Loucy (cell line): ENCODE measurements around the gene ANO6.

Experiments used
- H2AFZ ChIP-seq: fragments of 200-600 bp; sonication (generic); 2 replicates; pipeline ENCODE4 v1.6.0; 2016; ENCODE audit warnings: antibody characterized with exemption, mild to moderate bottlenecking, low read length, moderate library complexity
- H3F3A ChIP-seq: fragments of 200-600 bp; 2 replicates; pipeline ENCODE4 v1.6.0; 2016; ENCODE audit warnings: antibody characterized with exemption, low read depth, mild to moderate bottlenecking
- H3K27me3 ChIP-seq: fragments of 200-600 bp; sonication (generic); 2 replicates; pipeline ENCODE4 v1.6.1; 2014; ENCODE audit warnings: low read length, mild to moderate bottlenecking; ENCODE audit not compliant: insufficient read depth, poor library complexity, severe bottlenecking
- H3K36me3 ChIP-seq: fragments of 200-600 bp; sonication (generic); 2 replicates; pipeline ENCODE4 v1.6.1; 2016; ENCODE audit warnings: low read length; ENCODE audit not compliant: insufficient read depth
- H3K4me1 ChIP-seq: fragments of 200-600 bp; sonication (generic); 2 replicates; pipeline ENCODE4 v1.5.1; 2014; ENCODE audit warnings: low read length, mild to moderate bottlenecking; ENCODE audit not compliant: insufficient read depth, poor library complexity, severe bottlenecking
- H3K4me2 ChIP-seq: fragments of 200-600 bp; sonication (generic); 2 replicates; pipeline ENCODE4 v1.6.0; 2014; ENCODE audit warnings: antibody characterized with exemption, low read length, low read depth, mild to moderate bottlenecking; ENCODE audit not compliant: poor library complexity, severe bottlenecking
- H3K4me3 ChIP-seq: fragments of 200-600 bp; sonication (generic); 2 replicates; pipeline ENCODE4 v1.5.1; 2014; ENCODE audit warnings: low read length, mild to moderate bottlenecking, mixed read lengths; ENCODE audit not compliant: poor library complexity, severe bottlenecking
- H3K79me2 ChIP-seq: fragments of 200-600 bp; sonication (generic); 2 replicates; pipeline ENCODE4 v1.6.1; 2014; ENCODE audit warnings: low read length; ENCODE audit not compliant: insufficient read depth
- H3K9ac ChIP-seq: fragments of 200-600 bp; sonication (generic); 2 replicates; pipeline ENCODE4 v1.6.0; 2014; ENCODE audit warnings: mild to moderate bottlenecking, low read depth, low read length, moderate library complexity; ENCODE audit not compliant: poor library complexity, severe bottlenecking
- H3K9me2 ChIP-seq: fragments of 200-600 bp; sonication (generic); replicated peaks from 2 replicates; pipeline ENCODE4 v1.6.1; 2016; ENCODE audit warnings: low read depth, low read length, mixed read lengths
- H3K9me3 ChIP-seq: fragments of 200-600 bp; sonication (generic); 2 replicates; pipeline ENCODE4 v1.6.1; 2014; ENCODE audit warnings: mild to moderate bottlenecking, antibody characterized with exemption, low read length, low read depth; ENCODE audit not compliant: insufficient read depth
- H4K20me1 ChIP-seq: fragments of 200-600 bp; sonication (generic); 2 replicates; pipeline ENCODE4 v1.6.0; 2014; ENCODE audit warnings: antibody characterized with exemption, low read length, mild to moderate bottlenecking; ENCODE audit not compliant: insufficient read depth, poor library complexity, severe bottlenecking
- CTCF ChIP-seq: fragments of 200-600 bp; sonication (generic); conservative IDR thresholded peaks from 2 replicates; pipeline ENCODE4 v1.5.1; 2014; ENCODE audit warnings: mild to moderate bottlenecking, antibody characterized with exemption, low read length
- EZH2phosphoT487 ChIP-seq: fragments of 200-600 bp; IDR thresholded peaks from 2 replicates; pipeline ENCODE4 v1.6.1; 2018; ENCODE audit warnings: antibody characterized with exemption, mild to moderate bottlenecking, moderate library complexity, borderline replicate concordance

ANO6 gene

DNA sequence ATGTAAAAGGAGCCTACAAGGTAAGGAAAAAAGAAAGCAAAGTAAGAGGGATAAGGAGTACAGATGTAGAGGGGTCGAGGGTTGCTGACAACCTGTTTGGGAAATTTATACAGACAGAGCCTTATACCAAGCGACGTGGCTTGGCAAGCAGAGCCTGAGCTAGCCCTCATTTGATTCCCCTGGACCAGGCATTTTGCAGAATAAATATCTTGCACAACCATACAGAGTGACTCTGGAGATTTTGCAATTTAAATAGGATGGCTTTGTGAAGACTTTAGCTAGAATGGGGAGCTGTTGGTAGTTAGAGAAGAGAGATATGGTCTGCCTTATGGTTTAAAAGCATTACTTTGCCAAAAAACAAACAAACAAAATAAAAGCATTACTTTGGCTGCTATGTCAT is 11.1 kb upstream of the ANO6 start:
- Histone ChIP-seq H3K36me3 (no peaks in the 10 kb centered on the region), H3K79me2 (no peaks in the 10 kb centered on the region), H3K27me3 (no peaks in the 10 kb centered on the region), H3K4me2 (no peak overlapping the region), H2AFZ (no peak overlapping the region), H3K4me3 (no peak overlapping the region), H3K9me2 (no peaks in the 10 kb centered on the region), H3K9ac (no peak overlapping the region), H3K4me1 (peaks cover 20% of the 10 kb centered on the region), H4K20me1 (no peaks in the 10 kb centered on the region), H3F3A (no peaks in the 10 kb centered on the region), H3K9me3 (no peaks in the 10 kb centered on the region)
- no peak for TF ChIP-seq CTCF
- no peak for TF ChIP-seq EZH2phosphoT487

DNA sequence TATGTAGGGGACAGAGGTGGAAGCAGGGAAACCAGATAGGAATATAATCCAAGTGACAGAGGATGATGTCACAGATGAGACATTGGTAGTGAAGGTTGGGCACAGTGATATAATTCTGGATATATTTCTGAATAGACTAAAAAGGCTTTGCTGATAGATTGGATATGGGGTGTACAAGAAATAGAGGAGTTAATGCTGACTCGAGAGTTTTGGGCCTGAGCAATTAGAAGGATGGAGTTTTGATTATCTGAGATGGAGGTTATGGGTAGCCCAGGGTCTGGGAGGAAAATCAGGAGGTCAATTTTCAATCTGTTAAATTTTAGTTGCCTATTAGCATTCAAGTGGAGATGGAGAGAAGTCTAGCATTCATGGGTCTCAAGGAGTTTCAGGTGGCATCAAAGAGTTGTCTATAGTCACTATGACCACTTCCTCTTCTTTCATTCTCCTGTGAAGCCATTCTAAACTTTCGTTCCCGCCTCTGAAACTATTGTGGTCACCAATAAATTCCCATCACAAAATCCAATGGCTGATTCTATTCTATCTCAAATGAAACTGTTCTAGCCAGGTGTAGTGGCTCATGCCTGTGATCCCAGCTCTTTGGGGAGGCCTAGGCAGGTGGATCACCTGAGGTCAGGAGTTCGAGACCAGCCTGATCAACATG is 10.6 kb upstream of the ANO6 start:
- H3K36me3 ChIP-seq: no peaks in the 10 kb centered on the region
- TF ChIP-seq CTCF (no peak), EZH2phosphoT487 (no peak)
- H3K4me1 ChIP-seq: peaks cover 15% of the 10 kb centered on the region
- no peak overlapping the region for H3K4me2 ChIP-seq
- no peak overlapping the region for H2AFZ ChIP-seq
- H3K79me2 ChIP-seq: no peaks in the 10 kb centered on the region
- H3K4me3 ChIP-seq: no peak overlapping the region
- H3K27me3 ChIP-seq: no peaks in the 10 kb centered on the region
- H3F3A ChIP-seq: no peaks in the 10 kb centered on the region
- no peaks in the 10 kb centered on the region for H3K9me2 ChIP-seq
- no peaks in the 10 kb centered on the region for H4K20me1 ChIP-seq
- no peaks in the 10 kb centered on the region for H3K9me3 ChIP-seq
- H3K9ac ChIP-seq: no peak overlapping the region

DNA sequence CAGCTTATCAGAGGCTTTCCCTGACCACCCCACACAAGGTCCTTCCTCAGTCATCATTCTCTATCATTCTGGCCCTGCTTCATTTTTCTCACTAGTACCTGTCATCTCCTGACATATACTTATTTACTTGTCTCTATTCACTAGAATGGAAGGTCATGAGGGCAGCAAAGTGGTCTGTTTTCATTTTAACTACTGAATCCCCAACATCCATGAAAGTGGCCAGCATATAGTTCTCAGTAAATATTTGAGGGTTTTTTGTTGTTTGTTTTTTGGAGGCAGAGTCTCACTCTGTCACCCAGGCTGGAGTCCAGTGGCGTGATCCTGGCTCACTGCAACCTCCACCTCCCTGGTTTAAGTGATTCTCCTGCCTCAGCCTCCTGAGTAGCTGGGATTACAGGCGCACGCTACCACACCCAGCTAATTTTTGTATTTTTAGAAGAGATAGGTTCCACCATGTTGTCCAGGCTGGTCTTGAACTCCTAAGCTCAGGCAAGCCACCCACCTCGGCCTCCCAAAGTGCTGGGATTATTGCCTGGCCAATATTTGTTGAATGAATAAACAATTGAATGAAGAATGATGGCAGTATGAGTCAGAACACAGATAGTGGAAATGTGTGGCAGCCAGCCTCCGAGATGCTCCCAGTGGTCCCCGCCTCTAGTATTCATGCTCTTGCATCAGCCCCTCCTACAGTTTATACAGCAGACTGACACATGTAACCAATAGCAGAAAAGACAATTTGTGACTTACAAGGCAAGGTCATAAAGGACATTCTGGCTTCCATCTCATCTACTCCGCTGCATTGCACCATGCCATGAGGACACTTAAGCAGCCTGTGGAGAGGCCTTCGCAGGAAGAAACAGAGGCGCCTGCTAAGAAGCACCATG is 7.0 kb upstream of the ANO6 start:
- Histone ChIP-seq H3K9me3 (no peaks in the 10 kb centered on the region), H3K9me2 (no peaks in the 10 kb centered on the region), H3K4me2 (no peak overlapping the region), H3K27me3 (no peaks in the 10 kb centered on the region), H3K36me3 (no peaks in the 10 kb centered on the region), H3F3A (no peaks in the 10 kb centered on the region), H3K4me1 (peaks cover 4% of the 10 kb centered on the region), H3K9ac (no peak overlapping the region), H4K20me1 (no peaks in the 10 kb centered on the region), H3K4me3 (no peak overlapping the region), H2AFZ (no peak overlapping the region), H3K79me2 (peaks cover 1% of the 10 kb centered on the region; the same call in 1 of the 2 replicates)
- TF ChIP-seq CTCF: no peak
- TF ChIP-seq EZH2phosphoT487: no peak
